ENCODE results near the gene POLRMT. TPM values are rescaled to one million over a fixed set of nuclear protein-coding genes. Genes with fewer than 3 reads are reported as not detected.

Gene POLRMT
- polyA plus RNA-seq, 1 experiment, result 15.5 TPM

DNA sequence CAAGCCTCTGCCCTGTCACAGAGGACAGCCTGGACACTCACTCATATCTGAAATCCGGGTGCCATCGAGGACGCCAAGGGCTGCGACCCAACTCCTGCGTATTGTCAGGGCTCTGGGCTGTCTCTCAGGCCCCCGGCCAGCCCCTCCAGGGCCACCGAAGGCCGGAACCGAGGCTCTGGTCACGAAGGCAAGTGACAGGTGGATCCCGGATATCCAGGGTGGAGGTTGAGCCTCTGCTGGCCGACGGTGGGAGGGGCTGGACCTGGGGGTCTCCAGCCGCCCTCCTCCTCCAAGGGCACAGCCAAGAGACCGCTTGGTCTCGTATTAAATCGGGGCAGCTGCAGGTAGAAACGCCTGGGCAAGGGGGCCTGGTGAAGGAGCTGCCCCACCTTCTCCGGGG is 24.3 kb upstream of the POLRMT start:
- ChIA-PET POLR2A (no interaction called here), CTCF (no interaction called here)
- Histone ChIP-seq H3K27me3 (ENCODE audit: control insufficient read depth, insufficient read depth, low read length) (no peaks in the 10 kb centered on the region), H3K4me3 (ENCODE audit: low read depth, low read length) (no peak overlapping the region), H3K27ac (ENCODE audit: low read depth, low read length) (no peak overlapping the region), H3K9me3 (ENCODE audit: control insufficient read depth, insufficient read depth, low read length) (no peaks in the 10 kb centered on the region; the same call in 1 of the 2 replicates)
- DNase-seq (ENCODE audit: low read depth, low spot score), result no peak
- TF ChIP-seq, protein P1, sequence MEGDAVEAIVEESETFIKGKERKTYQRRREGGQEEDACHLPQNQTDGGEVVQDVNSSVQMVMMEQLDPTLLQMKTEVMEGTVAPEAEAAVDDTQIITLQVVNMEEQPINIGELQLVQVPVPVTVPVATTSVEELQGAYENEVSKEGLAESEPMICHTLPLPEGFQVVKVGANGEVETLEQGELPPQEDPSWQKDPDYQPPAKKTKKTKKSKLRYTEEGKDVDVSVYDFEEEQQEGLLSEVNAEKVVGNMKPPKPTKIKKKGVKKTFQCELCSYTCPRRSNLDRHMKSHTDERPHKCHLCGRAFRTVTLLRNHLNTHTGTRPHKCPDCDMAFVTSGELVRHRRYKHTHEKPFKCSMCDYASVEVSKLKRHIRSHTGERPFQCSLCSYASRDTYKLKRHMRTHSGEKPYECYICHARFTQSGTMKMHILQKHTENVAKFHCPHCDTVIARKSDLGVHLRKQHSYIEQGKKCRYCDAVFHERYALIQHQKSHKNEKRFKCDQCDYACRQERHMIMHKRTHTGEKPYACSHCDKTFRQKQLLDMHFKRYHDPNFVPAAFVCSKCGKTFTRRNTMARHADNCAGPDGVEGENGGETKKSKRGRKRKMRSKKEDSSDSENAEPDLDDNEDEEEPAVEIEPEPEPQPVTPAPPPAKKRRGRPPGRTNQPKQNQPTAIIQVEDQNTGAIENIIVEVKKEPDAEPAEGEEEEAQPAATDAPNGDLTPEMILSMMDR (IDR thresholded peaks at IDR 0.05; ENCODE audit: low read depth, low read length), result no peak

- TF ChIP-seq, protein P1 (IDR thresholded peaks at IDR 0.05; ENCODE audit: low read depth, low read length), result no peak
- CTCF ChIA-PET, result no interaction called here
- Histone ChIP-seq H3K9me3 (ENCODE audit: control insufficient read depth, insufficient read depth, low read length) (no peaks in the 10 kb centered on the region; the same call in 1 of the 2 replicates), H3K27me3 (ENCODE audit: control insufficient read depth, insufficient read depth, low read length) (no peaks in the 10 kb centered on the region), H3K4me3 (ENCODE audit: low read depth, low read length) (no peak overlapping the region), H3K27ac (ENCODE audit: low read depth, low read length) (no peak overlapping the region)
- POLR2A ChIA-PET, result interaction anchor here (0.6 kb wide), 1 partner anchor 446 kb away, joined by 6 read pairs; no protein-coding TSS in a partner anchor
- no peak for DNase-seq (ENCODE audit: low read depth, low spot score)
These were observed 23.6 kb upstream of the POLRMT start for GRCh38 chr19:656751-657559.

DNA sequence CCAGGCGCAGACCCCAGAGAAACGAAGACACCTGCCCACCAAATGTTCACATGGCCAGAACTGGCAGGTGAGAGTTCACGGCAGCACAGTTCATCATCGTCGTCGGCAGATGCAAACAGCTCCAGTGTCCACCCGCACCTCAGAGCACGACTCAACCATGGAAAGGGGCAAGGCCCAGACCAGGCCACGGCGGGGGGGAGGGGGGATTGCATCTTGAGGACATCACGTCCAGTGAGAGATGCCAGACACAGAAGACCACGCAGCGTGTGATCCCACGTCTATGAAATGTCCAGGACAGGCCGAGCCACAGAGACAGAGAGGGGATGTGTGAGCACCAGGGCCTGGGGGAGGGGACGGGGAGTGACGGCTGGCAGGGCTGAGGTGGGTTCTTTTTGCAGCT is 22.4 kb upstream of the POLRMT start:
- no peak for DNase-seq (ENCODE audit: low read depth, low spot score)
- ChIA-PET CTCF (no interaction called here), POLR2A (no interaction called here)
- TF ChIP-seq, protein P1 (IDR thresholded peaks at IDR 0.05; ENCODE audit: low read depth, low read length), result no peak
- Histone ChIP-seq H3K27me3 (ENCODE audit: control insufficient read depth, insufficient read depth, low read length) (no peaks in the 10 kb centered on the region), H3K9me3 (ENCODE audit: control insufficient read depth, insufficient read depth, low read length) (no peaks in the 10 kb centered on the region; the same call in 1 of the 2 replicates), H3K27ac (ENCODE audit: low read depth, low read length) (no peak overlapping the region), H3K4me3 (ENCODE audit: low read depth, low read length) (no peak overlapping the region)

DNA sequence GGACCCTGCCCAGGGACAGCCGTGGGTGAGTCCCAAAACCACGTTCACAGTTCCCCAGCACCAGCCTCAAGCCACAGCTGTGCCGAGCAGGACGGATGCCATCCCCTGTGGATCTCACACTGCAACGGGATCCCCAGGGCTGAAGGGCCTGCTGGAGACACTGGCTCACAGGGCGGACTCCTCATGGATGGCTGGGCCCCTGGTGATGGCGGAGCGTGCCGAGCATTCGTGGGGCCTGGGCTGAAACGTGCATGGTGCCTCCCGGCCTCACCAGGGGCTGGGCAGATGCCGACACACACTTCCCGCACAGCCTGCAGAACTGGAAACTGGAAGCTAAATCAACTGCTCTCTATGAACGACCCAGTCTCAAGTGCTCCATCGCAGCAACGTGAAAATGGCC is 20.1 kb upstream of the POLRMT start:
- no peak for DNase-seq (ENCODE audit: low read depth, low spot score)
- POLR2A ChIA-PET, result interaction anchor here (0.6 kb wide), 1 partner anchor 18 kb away, joined by 5 read pairs; no protein-coding TSS in a partner anchor
- TF ChIP-seq, protein P1 (IDR thresholded peaks at IDR 0.05; ENCODE audit: low read depth, low read length), result no peak
- no peaks in the 10 kb centered on the region for H3K27me3 ChIP-seq (ENCODE audit: control insufficient read depth, insufficient read depth, low read length)
- H3K27ac ChIP-seq (ENCODE audit: low read depth, low read length), result no peak overlapping the region
- no peak overlapping the region for H3K4me3 ChIP-seq (ENCODE audit: low read depth, low read length)
- CTCF ChIA-PET, result interaction anchor here (0.7 kb wide), 1 partner anchor 41 kb away, joined by 3 read pairs; no protein-coding TSS in a partner anchor
- no peaks in the 10 kb centered on the region; the same call in 1 of the 2 replicates for H3K9me3 ChIP-seq (ENCODE audit: control insufficient read depth, insufficient read depth, low read length)
